Measurements from ENCODE around the gene IL1R1.

The IL1R1 gene

DNA sequence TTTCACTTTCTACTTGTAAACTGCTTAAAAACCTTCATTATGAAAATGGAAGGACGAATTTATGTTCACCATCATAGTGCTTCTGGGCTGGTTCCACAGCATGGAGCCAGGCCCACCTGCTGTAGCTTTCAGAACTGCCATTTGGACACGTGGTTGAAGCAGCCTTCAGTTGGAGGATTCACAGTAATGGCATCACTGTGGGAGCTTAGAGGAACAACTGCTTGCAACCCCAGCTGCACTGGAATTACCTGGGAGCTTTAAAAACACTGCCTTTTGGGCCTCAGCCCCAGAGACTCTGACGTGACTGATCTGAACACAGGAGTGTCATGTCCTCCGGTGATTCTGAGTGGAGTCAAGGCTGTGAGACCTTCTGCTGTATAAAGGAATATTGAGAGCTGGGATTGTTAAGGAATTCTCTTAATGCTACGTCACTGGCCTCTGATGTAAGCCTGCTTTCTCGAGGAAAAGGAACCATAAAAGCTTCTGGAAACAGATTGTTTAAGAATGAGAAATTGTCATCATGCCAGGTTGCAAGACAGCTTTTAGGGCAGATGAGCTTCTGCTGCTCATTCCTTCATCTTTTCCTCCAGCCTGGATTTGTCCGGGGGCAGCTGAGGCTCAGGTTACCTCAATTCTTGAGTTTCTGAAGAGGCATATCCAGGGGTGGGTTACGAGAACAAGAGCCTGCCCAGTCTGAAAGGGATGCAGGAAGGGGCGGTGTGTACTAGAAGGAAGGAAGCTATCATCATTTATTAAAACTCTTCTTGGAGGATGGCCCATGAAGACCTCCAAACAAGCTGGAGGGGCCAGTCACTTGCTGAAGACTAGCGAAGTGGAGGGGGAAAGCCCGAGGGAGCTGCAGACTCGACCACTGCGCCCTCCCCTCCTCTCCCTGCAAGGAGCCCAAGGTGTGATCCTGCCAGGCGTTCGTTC lies 1.3 kb upstream of the IL1R1 start:
- DNase-seq = no peak

DNA sequence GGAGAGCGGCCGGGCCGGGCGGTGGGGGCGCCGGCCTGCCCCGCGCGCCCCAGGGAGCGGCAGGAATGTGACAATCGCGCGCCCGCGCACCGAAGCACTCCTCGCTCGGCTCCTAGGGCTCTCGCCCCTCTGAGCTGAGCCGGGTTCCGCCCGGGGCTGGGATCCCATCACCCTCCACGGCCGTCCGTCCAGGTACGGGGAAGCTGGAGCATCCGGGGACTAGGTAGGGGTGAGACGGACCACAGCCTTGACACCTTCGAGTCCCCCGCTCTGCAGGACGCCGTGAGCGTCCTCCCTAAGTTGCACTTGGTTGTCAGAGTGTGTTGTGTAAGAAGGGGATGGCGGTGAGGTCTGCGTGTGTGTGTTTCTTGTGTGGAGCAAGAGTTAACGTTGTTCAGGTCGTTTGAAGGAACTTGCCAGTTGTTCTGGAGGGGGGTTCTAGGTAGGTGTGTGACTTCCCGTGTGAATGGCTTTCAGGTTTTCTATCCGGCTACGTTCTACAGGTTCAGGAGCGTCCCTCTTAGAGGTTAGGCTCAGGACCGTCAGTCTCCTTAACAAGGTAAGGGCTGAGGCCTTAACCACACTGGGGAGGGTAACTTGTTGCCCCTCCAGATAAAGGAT lies 393 bp downstream of the IL1R1 start:
- DNase-seq = no peak

DNA sequence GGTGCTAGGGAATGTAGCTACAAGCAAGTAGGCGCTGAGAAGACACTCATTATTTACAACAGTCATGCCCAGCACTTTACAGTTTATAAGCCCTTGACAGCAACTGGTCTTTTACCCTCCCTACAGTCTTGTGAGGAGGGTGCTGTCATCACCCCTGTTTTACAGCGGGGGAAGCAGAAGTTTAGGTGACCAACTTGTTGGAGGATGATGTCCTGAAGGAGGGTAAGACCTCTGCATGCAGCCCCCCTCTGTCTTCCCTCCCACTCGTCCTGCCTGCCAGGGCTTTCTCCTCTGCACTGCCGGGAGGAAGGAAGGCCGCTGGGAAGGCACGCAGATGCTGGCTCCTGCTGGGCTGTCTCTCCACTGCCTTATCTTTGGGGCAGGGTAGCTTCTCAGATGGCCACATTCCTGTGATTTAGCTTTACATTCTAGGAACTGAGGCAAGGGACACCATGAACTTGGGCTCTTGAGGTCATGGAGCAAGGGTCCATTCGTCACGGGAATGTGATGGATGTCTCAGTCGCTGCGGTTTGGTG lies 972 bp downstream of the IL1R1 start:
- DNase-seq = no peak

DNA sequence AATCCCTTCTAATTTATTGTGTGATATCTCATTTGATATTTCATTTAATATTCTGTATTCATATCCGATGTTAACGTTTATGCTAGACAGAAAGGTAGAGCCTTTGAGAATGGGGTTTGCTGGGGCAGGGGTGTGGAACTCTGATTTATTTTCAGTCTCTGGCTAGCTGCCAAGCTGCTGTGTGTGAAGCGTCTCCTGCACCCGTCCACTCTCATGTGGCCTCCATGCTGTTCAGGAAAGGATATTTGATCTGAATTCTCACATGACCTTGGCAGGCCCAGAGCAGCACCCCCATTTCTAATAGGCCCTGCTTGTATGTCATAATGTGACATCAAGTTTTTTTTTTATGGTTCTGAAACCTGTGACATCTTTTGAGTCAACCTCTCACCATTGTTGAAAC lies 1.6 kb downstream of the IL1R1 start:
- DNase-seq = no peak

DNA sequence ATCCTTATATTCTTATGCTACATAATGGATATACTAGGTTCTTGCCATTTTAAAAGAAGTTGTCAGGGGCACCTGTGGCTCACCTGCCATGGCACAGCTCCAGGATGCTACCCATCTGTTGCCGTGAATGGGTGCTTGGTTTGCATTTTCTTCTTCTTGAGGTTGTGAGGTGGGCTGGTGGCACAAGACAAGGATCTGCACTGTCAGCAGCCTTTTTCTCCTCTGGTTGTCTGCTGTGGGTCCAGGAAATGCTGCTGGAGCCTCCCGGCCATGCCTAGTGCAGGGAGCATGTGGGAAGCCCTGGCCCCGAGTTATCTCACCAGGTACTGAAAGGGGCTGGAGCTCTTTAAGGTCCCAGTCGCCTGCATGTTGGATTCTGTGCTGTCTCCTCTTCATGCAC lies 2.6 kb downstream of the IL1R1 start:
- no peak for DNase-seq

DNA sequence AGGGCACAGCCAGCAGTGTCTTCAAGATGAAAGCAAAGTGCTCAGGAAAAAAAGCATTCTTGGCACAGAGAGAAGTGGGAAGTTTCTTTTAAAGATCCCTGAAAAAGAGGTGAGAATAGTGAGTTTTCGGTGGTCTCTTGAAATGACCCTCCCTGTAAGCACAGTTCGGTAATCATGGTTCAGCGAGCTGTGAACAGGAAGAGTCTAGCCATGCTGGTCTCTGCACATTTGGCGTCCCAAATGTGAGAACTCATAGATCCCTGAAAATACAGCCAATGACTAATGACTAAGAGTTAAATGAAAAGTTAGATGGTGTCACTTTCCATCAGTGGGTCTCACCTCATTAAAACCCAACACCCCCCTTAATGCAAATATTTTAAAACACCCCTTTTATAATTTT lies 3.4 kb downstream of the IL1R1 start:
- no peak for DNase-seq

DNA sequence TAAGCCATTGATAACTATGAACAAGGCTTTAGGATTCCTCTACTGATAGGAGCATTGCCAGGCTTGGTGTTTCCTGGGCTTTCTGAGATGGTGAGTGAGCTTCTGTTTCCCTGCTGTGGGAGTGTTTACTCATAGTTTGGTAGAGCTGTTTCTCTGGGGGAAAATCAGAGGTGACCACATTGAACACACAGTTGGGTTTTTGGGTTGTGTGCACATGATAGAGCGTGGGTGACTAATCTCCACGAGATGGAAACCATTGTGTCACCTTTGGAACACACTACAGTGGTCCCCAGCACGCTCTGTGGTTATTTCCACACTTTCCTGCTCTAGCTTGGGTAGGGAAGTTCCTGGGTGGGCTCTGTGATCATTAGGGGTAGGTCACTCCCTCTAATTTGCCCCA lies 5.4 kb downstream of the IL1R1 start:
- no peak for DNase-seq

DNA sequence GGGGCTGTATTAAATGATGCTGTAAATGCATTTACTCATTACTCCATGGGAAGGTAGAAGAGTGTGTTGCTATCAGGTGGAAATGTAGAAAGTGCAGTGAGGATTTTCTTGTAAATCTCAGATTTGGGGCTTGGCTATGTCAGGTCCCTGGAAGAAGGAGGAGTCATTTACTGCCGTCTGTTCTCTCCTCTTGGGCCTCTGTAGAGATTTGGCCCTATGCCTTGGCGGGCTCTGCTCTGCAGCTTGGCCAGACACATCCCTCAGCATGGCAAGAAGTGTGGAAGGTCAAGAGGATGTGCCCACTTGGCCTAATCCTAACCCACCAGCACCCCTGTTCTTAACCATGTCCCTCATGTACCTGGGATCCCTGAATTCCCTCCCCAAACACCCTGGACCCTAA lies 6.7 kb downstream of the IL1R1 start:
- no peak for DNase-seq

DNA sequence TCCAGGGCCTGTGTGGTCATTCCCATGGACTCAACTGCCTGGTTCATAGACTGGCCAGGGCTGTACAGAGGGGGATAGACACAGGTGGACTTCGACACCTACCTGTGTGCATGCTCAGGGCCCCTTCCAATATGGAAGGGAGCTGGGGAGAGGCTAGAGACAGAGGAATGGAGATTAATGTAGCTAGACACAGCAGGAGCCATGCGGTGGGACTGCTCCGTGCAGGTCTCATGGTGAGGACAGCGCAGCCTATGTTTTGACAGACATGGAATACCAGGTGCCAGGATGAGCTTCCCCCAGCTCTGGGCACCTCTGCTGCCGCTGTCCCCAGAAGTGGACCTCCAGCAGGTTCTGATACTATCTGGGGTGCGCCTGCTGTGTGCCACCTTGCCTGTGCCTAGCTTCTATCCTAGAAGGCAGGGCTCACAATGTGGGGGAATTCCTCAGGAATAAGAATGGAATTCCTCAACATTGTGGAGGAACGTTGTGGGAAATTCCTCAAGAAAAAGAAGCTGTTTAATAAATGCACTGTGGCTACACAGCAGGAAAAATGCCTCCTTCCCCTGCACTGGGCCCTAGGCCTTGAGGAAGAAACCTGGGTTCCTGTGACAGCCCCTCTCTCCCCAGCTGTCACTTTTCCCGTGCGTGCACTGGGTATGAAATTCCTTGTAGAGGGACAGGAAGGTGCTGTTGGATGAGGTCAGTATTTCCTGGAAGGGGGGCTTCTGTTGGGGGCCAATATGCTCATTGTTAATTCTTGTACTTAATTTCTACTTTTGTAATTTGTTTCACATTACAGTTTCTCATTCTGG lies 7.3 kb downstream of the IL1R1 start:
- DNase-seq = no peak

DNA sequence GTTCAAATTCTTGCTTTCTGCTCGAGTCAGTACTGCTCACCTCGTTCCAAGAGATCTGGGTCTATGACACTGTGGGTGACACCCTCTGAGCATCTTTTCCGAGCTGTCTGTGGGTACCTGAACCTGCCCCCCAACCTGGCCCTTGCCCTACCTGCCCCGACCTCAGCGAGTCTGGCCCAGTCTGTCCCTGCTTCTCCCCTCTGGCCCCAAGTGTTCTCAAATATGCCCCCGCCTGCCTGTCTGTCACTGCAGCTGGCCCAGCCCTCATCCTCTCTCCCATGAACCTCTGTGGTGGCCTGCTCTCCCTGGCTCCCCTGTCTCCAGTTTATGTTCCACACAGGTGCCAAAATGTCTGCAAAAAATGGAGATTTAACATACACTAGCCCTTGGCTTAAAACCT lies 11.8 kb downstream of the IL1R1 start:
- no peak for DNase-seq

DNA sequence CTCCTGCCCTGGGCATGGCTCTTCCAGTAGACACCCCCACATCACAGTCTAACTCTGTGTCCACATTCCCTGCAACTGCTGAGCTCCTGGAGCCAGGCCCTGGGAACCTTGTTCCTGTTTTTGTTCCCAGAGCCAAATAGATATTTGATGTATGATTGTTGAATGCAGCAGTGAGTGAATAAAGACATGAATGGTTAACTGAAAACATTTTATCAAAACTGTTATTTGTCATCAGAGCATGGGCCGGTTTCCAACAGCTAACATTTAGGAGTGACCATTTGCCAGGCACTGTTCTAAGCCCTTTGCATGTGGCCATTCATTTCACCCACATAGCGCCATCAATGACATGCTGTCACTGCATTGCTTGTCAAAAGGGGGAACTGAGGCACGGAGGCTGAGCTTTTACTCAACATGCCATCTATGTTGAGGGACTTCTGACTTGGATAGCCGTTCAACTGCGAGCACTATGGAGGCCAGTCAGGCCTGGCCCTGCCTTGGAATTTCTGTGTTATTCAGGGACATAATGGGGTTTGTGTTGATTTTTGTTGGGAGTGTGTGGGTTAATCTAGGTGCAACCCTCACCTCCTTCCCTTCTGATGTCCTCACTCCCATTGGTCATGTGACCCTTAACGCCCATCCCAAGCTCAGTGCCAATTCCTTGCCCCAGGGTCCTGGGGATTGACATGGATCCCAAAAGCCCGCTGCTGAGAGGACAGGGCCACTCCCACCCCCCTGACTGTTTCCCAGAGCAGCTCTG lies 12.6 kb downstream of the IL1R1 start:
- no peak for DNase-seq

DNA sequence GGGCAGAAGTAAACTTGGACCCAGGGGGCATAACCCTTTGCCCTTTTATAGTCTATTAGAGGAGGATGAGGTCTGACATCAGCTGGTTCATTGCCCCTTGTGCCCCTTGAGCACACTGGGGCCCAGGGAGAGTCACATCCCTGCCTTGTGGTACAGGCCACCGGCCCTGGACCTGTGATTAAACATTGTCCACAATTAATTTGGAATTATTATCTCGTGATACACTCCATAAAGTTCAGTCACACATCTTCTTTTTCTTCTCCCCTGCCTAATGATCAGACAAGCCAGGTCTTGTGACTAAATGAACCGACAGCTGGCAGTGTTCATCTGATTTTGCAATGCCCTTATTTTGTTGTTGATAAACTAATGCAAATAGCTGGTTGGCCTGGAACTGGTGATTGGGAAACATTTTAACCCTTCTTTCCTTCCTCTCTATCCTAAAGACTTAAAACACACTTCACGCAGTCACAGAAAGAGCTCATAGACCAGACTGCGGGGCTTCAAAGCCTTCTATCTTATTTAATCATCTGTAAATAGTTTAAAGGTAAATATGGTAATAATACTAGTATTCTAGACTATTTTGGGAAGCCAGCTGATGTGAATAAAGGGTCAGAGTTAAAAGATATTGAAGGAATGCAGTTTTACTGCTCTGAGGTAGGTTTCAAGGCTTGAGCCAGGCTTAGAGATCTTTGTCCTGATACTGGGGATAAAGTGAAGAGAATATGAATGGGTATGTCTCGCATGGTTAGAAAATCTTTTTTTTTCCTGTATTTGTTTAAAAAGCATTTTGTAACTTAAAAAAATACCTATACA lies 13.4 kb downstream of the IL1R1 start:
- no peak for DNase-seq

DNA sequence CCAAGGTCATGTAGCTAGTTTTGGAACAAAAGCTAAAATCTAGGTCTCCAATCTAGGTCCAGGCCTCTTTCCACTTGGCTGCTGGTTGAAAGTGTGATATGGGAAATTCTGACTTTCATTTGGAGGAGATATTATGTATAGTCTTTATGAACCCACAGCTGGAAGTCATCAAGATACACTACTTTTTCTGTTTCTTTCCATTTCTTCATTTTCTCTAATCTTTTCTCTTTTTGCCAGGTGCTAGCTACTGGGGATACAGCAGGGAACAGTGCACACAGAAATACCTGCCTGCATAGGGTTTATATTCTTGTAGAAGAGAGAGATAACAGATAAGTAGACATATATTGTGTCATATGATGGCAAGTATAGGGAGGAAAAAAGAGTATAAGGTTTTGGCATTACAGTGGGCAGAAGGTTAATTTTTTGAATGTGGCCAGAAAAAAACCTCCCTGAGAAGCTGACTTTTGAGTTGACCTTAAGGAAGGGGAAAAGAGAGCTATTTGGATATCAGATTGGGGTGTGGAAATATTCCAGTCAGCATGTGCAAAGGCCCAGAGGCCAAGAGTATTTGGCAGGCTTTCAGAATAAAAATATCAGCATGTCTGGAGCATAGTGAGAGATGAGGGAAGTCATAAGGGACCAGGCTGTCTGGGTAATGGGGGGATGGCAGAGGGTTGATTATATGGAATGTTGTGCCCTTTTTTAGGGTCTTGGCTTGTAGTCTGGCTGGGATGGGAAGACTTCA lies 15.6 kb downstream of the IL1R1 start:
- DNase-seq = no peak

DNA sequence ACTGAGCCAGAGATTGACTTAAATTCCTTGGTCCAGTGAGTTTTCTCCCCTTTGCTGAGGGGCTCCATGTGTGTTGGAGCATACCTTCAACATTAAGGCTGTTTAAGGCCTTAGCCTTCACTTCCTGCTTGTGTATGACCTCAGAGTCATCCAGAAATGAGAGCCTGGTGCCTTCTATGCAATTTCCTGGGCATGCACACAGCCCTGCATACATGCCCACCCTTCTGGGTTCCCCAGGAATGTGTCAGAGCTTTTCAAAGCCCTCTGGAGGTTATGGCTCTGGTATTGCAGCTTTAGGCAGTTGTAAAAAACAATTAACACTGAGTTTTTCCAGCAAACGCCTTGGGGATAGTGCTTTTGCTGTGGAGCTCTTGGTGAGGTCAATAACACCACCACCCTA lies 16.7 kb downstream of the IL1R1 start:
- no peak for DNase-seq

DNA sequence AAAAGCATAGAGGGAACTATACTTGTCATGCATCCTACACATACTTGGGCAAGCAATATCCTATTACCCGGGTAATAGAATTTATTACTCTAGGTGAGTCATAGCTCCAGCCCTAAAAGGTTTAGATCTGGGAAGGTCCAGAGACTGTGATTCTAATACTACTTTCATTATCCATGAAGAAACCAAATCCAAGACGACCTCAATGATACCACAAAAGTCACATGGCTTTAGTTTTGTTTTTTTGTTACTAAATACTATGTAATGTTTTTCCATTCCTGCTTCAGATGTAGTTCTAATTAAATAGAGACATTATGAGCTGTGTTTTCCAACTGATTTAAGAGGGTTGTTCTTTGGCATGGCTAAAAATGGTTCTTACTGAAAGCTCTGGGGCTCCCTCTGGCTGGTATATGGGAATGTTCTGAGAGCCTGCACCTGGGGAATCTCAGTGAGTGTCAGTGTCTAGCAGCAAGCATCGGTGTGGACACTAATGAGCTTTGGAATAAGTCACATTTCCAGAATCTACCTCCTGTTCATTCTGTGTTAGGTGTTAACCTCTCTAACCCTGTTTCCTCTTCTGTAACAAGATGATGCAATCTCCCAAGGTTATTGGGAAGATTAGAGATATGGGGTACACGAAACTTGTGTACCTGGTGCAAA lies 23.8 kb downstream of the IL1R1 start:
- no peak for DNase-seq

DNA sequence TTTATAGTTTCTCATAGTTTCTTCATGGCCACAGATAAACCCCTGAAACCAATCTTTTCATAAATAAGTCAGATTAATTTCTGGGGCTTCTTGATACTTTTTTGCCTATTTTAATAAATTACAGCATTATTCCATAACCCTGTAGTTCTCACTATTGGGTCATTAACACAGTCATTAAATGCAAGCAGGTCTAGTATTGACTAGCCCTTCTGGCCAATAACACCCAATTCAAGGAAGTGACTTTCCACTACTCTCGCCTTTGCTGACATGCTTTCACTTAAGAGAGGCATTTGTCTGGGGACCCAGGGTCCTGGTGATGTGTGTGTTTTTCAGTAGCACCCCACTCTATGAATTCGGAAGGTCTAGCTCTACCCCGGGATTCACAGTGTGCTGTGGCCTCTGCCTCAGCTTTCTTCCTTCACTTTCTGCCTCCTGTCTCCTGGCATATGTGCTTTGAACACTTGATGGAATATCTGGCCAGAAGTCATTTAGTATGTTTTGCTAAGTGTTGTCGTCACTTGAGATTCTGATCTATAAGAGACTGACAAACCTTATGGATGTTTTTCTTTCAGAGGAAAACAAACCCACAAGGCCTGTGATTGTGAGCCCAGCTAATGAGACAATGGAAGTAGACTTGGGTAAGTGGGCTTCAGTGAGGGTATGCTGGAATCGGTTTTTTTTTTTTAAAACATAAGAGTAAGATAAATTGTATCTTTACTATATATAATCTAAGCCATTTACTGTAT lies 25.7 kb downstream of the IL1R1 start:
- no peak for DNase-seq

DNA sequence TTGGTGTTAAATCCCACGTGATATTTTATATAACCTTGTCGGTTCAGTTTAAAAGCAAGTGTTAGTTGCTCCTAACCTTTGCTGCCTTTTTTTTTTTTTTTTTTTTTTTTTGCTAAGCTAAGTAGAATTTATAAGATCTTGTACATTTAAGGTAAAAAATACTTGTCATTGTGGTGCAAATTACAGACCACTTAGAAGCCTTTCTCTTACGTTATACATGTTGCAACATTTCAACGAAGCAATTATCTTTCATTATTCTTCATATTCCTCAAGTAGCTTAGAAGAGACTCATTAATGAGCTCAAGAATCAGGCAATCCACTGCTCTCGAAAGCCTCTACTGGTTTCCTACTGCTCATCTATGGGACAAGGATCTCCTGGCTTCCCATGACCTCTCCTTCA lies 29.4 kb downstream of the IL1R1 start:
- no peak for DNase-seq

DNA sequence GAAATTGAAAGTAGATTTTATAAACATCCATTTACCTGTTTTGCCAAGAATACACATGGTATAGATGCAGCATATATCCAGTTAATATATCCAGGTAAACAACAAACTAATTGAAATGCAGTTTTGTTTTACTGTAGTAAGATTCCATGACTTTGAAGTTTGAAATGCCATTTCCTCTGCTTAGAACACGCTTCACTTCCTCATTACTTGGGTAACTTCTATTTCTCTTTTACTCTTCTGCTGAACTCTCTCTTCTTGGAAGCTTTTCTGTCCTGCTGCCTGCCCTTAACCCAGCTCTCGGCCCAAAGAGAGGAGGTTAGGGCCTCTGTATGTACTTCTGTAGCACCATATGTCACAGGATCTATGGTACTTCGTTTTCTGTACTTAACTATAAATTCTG lies 30.2 kb downstream of the IL1R1 start:
- no peak for DNase-seq

DNA sequence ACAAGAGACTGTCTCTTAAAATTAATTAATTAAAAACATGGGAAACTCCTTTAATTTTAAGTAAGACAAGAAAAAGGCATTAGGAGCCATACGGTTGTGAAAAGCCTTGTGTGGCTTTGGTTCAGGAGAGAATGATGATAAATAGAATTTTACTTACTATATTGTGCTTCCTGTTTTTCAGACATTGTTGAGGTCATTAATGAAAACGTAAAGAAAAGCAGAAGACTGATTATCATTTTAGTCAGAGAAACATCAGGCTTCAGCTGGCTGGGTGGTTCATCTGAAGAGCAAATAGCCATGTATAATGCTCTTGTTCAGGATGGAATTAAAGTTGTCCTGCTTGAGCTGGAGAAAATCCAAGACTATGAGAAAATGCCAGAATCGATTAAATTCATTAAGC lies 33.6 kb downstream of the IL1R1 start:
- no peak for DNase-seq

All from activated effector memory CD4-positive, alpha-beta T cell treated with Interleukin-2 at 50 U/mL for 16 hours (primary cell).